ENCODE results near the gene GPR89B.
"Not testable (repeated sequence)": the region's sequence is repeated elsewhere in the genome, so short reads cannot be mapped to it uniquely, and the experiment has no call there.

GPR89B gene

DNA sequence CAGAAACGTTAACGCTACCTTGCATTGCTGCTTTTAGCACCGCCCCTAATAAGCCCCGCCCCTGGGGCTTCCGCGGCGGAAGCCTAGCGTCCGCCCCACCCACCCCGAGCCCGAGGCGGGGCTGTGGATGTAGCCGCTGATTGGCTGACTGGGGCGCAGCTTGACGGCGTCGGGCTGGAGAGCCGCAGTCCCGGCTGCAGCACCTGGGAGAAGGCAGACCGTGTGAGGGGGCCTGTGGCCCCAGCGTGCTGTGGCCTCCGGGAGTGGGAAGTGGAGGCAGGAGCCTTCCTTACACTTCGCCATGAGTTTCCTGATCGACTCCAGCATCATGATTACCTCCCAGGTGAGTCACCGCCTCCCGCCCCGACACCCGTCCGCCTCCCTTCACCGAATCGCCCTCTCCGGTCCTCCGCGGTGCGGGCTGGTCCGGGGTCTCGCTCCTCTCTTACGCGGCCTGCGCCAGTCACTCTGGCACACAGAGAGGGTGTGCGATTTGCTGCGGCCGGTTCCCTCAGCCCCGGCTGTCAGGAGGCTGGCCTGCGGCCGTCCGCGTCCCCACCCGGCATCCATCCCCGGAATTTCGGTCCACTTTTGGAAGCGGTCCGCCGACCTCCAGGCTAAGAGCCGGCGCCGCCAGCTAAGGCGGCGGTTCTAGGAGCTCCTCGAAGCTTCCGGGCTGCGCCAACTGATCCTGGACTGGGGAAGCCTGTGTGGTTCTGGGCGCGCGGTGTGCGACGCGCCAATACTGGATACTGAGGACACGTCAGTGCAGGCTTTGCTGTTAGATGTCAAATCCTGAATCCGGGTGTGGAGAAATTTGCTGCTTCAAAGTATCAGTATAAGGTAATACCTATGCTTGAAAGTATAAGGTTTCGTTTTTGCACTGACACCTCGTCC lies at the start of gene GPR89B:
Gene GPR89B (plus strand): TSS at position 185 of the 897 bp plus-strand sequence. CDS start 117 bp downstream, at position 302.
- peak; percentile 43 for DNase-seq

DNA sequence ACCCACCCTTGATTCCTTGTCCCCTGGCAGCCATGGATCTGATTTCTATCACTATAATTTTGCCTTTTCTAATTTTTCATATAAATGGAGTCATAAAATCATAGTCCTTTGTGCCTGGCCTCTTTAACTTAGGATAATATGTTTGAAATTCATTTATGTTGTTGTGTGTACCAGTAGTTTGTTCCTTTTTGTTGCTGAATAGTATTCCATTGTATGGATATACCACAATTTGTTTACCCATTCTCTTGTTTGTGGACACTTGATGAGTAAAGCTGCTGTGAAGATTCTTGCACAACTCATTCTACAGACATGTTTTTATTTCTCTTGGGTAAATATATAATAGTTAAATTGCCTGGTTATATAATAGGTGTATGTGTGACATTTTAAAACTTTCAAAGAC lies 48.3 kb upstream of the GPR89B start:
- no peak for DNase-seq

DNA sequence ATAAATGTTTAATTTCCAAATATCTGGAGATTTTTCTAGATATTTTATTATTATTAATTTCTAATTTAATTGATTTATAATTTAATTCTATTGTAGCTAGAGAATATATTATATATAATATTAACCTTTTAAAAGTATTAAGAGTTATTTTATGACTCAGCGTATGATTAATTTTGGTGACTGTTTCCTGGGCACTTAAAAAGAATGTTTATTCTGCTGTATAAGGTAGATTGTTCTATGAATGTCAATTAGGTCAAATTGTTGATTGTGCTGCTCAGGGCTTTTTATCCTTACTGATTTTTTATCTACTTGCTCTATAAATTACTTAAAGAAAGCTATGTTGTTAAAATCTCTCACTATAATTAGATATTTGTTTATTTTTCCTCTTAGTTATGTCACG lies 45.7 kb upstream of the GPR89B start:
- DNase-seq = no peak

DNA sequence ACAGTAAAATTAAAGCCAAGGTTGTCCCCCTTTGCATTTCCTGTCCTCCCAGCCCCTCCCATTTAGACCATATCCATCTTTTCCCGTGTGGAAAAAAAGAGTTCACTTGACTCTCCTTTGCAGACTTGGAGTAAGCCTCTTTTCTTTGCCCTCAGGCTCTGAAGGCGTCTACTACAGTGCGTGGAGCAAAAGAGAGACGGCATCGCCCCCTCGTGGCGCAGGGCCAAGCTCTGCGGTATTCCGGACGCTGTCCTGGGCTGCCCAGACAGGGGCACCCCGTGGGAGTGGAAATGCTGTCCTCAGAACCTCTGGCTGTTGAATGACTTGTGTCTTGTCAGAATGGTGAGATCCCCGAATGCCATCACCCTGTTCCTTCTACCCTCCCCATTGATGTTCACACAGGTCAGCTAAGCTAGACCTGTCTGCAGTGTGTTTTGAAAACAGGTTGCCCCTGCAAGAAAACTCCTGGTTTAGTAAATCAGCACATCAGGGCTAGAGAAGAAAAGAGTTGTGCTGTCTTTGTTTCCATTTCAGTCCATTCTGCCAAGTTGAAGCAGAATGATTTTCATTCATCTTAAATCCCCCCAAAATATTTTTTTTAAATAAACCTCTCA lies 37.9 kb upstream of the GPR89B start:
- DNase-seq = no peak

DNA sequence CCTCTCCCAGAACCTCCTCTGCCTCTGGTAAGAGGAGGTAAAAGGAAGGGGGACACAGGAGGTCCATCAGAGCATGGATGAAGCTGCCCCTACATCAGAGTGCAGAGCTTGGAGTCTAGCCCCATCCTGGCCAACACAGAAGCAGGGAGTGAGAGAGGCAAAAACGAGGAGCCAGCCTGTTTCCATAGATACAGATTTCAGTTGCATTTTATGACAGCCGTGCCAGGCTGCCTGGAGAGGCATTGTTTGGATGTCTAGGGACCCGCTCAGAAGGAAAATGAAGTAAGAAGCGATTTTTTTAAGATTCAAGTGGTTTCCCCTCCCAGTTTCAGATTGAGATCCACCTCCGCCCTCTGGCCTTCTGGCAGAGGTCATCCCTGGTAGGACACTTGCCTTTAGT lies 37.1 kb upstream of the GPR89B start:
- no peak for DNase-seq

DNA sequence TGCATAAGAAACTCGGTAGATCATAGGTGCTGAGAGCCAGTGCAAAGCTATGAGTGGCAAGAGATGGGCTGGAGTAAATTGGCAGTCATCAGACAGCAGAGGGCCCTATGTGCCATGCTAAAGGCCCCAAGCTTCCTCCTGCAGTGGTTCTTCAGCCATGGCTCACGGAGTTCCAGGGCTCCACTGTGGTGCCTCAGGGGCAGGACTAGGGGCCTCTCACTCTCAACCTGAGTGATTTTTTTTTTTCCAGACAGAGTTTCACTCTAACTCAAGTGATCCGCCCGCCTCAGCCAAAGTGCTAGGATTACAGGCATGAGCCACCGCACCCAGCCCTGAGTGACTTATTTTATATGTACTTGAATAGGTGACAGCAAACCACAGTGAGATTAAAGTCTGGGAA lies 36.0 kb upstream of the GPR89B start:
- DNase-seq = no peak

DNA sequence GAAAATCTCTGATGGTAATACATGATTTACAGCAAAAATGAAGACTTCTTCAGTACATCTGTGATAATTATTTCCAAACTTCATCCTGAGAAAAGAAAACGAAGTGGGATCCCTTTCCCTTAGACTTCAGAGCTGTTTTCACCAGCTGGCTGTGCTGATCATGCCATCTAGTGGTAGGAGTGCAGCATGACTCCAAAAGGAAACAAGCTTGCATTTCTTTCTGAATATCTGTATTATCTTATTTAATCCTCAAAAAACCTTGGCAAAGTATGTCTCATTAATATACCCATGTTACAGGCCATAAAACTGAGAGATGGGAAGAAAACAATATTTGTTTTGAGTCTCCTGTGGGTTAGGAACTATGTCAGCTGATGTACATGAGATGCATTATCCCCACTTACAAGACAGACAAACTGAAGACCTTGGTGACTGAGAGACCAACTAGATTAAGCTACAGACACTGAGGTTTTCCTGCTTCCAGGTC lies 35.4 kb upstream of the GPR89B start:
- peak; percentile 40 for DNase-seq

DNA sequence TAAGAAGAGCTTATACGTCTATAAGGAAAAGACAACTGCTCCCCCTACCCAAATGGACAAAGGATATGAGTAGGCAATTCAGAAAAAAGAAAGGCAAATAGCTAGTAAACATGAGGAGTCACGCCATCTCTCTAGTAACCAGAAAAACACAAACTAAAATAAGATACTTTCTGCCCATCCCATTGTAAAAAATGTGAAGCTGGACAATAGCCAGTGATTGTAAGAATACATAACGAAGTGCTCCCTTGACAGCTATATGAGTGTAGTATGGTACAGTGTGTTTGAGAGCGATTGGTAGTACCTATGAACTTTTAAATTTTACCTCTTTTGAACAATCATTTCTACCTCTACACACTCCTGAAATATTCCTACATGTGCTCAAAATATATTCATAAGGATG lies 33.1 kb upstream of the GPR89B start:
- DNase-seq = no peak

DNA sequence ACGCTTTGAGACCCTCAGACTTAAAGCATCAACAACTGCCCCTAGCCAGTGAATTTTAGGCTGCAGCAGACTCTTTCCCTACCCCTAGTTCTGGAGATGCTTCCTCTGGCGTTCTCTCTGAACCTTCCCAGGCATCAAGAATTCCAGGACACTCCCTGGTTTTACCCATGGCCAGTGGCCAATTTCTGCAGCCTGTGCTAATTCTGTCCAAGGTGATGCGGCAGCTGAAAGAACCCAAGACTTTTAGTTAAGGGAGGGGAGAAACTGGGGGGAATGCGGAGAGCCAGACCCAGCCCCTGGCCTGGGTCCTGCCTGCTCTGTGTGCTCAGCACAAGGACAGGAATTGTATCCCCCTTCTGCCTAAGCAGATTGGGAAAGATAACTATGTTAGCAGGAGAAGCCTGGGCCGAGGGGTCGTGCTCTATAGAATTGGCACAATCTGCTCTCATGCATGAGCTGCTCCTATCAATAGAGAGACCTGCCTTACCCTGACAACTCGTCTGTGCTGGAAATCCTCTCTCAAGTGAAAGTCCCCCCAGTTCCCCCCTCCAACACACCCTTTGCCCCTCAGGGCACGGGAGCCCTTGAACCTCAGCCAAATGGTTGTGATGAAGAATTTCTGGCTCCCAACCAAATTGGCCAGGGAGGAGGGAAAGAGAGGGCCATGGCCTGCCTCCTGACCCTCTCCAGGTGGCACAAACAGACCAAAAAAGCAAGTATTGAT lies 31.0 kb upstream of the GPR89B start:
- DNase-seq = no peak

DNA sequence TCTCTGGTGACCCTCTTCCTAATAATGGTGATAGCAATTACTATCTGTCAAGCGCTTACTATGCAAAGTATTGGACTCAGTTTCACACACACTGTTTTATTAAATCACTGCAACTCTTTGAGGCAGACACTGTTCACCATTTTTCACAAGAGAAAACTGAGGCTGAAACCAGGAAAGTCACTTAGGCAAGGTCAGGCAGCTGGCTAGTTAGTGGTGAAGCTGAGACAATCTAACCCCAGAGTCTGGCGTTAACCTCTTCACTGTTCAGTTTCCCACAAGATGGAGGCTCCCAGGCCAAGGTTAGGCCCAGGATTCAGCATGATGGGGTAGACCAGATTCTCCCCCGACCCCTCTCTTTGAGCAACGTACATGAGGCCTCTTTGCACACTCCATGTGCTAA lies 30.4 kb upstream of the GPR89B start:
- no peak for DNase-seq

DNA sequence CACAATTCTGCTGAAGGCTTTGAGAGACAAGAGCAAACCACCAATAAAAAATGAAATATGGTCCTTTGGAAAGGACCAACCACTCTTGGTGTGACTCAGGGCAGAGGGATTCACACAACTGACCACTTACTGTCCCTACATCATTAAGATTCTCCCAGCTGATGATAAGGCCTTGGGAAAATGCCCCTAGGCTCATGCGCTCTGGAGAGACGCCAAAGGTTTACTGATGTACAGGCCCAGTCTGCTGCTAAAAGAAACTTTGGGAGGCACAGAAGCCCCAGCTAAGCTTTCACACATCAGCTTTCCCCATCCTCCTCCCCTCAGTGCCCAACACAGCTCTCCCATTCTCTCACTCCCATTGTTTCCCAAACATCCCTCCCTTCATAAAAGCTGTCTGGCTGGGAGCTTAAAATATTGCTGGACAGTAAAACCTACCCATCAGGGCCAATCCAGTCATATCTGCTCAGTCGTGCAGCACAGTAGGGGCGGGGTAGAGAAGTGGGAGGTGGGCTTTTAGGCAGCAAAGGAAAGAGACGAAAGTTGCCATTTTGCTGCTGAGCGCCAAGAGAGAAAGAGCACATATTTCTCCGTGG lies 25.9 kb upstream of the GPR89B start, which contains the start of gene GJA8:
Gene GJA8 (plus strand): TSS at position 543 of the 593 bp plus-strand sequence. CDS start 5,161 bp downstream, outside the sequence.
- DNase-seq = no peak

DNA sequence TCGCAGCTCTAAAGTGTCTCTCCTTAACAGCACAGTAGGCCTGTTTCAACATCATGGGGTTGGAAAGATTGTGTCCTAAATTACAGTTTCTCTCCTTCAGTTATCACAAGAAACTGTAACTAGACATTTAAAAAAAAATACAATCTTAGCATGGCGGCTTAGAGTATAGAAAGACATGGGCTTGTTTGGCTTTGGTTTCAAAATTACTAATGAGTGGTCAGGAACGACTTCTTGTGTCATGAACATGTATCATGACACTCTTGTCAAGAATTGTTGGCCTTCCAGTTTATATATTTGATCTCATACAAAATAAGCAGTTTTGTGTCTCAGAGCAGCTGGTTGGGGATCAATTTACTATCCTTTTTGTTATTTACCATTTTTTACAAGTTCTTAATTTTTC lies 23.5 kb upstream of the GPR89B start:
- no peak for DNase-seq

DNA sequence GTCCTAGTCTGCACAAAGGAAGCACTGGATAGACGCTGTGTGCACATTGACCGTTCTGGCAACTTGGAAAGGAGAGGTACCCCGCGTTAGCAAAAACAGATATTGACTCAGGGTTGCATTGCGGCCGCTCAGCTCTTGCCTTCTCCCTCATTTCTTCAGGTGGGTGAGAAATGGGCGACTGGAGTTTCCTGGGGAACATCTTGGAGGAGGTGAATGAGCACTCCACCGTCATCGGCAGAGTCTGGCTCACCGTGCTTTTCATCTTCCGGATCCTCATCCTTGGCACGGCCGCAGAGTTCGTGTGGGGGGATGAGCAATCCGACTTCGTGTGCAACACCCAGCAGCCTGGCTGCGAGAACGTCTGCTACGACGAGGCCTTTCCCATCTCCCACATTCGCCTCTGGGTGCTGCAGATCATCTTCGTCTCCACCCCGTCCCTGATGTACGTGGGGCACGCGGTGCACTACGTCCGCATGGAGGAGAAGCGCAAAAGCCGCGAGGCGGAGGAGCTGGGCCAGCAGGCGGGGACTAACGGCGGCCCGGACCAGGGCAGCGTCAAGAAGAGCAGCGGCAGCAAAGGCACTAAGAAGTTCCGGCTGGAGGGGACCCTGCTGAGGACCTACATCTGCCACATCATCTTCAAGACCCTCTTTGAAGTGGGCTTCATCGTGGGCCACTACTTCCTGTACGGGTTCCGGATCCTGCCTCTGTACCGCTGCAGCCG lies 20.3 kb upstream of the GPR89B start:
- DNase-seq = no peak

DNA sequence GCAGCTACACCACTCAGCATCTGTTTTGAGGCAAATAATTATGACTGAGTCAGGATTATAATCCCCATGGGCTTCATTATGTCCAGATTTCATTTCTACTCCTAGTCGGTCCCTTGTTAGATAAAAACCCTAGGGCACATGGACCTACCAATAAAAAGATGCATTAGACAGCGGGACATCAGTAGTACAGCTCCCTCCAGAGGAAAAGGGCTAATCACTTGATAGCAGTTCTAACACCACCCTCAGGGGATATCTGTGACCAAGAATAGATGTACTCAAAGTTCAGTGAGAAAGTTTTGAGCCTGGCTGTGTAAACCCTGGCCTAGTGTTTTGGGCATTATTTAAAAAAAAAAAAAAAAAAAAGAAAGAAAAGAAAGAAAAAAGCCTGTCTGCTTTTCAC lies 15.7 kb upstream of the GPR89B start:
- DNase-seq = no peak

DNA sequence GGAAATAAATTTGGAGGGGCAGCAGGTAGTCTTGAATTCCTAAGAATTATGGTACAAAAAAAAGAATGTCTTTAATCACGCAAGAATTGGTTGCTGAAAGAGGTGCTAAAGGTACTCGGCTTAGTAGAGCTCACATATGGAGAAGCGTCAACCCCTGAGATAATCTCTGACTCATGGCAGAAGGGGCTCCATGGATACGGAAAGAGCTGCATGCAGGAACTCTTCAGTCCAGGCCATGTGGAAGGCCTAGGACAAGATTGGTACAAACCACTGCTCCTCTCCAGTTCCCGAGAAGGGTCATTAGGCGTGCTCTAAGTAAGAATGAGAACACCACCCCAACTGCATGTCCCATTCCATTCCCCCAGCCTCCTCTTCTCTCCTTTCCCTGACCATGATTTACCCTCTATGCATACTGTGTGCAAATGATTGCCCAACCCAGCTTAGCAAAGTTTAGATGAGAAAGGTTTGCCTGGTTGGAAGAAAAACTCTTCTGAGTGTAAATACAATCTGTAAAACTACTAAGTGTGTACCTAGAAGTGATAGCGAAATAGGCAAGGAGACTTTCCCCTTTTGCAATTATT lies 14.8 kb upstream of the GPR89B start:
- DNase-seq = no peak

DNA sequence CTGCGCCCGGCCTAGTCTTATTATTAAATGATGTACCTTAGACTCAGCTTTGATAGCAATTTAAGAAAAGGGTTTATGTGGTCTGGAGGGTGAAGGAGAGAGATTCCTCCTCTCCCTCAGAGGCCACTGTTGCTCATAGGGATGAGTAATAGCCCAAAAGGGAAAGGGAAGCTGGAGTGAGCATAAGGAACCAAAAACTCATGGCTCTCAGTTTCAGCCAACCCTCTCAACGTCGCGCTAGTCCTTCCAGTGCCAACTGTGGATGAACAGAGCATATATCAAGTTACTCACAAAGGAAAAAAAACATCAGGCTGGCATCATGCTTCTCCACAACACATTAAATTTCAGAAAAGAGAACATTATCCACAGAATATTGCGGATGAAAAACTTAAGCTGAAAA lies 8.3 kb upstream of the GPR89B start:
- DNase-seq = no peak

DNA sequence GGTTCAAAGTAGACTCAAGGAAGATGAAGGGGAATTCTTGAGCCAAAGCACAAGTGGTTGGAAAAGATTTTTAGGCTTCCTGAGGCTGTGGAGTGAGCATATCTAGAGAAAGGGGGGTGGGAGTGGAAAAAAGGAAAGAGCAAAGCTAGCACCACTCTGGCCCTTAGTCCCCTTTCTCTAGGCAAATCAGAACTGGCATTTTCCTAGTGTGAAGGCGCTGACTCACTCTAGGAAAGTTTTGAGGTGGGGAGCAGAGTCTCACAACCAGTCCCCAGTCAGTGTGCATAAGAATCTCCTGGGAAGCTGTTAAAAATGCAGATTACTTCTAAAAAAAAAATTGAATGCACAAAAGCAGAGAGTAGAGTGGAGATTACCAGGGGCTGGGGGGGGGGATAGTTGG lies 3.4 kb upstream of the GPR89B start:
- no peak for DNase-seq

DNA sequence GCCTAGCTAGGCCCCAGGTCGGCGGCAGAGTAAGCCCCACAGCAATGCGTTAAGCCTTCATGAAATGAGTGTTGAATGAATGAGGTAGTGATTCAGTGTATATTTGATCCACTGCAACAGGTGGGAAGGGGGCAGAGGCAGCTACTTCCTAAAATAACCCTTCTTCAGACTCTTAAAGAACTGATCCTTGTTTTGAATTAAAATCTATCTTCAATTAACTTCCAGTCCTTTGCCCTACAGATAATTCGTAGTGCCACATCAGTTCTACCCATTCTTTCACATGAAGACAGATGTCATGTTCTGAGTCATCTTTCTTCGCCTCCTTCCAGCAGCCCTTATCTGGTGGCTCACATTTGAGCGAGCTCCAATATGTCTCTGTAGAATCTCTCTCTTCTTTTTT lies 1.0 kb upstream of the GPR89B start:
- DNase-seq = not testable (repeated sequence)

DNA sequence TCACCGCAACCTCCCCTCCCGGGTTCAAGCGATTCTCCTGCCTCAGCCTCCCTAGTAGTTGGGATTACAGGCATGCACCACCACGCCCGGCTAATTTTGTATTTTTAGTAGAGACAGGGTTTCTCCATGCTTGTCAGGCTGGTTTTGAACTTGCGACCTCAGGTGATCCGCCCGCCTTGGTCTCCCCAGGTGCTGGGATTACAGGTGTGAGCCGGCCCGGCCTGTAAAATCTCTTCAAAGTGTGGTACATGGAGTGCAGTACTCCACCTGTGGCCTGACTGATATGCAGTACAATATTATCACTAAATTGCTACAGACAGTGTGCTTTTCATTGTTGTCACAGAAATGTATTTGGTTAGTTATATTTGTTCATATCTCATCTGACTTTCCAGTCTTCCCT lies 531 bp upstream of the GPR89B start:
- DNase-seq = not testable (repeated sequence)

DNA sequence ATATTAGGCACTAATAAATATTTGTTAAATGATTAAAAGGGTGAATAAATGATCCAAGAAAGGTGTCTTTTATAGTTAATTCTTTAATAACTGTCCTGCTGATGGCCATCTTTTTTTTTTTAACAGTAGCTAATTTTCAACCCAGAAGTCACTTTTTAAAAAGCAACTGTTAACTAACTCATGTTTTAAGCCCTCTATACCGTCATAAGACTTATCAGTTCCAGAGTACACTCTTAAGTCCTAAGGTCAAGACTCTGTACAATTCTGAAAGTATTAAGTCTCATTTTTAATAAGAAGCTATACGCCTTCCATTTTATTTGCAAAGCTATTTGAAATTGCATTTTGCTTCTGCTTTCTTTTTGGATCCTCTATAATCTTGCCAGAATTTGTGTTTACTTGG lies 2.9 kb downstream of the GPR89B start:
- not testable (repeated sequence) for DNase-seq

DNA sequence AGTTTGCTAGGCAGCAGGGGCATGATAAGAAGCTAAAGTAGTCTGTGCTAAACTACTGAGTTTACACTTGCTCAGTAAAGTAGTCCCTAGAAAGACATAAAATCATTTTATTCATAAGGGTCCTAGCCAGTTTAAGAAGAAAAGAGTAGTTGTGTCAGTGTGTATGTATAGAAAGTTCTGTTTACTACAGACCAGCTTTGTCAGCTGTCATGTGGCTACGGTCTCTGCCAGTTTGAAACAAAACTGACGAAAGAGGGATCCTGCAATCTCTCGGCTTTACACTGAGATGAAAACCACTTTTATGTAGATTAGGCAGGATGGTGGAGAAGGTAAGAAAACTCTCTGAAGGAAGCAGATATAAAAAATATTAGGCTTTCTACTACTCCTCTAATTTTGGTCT lies 7.1 kb downstream of the GPR89B start:
- DNase-seq = not testable (repeated sequence)

DNA sequence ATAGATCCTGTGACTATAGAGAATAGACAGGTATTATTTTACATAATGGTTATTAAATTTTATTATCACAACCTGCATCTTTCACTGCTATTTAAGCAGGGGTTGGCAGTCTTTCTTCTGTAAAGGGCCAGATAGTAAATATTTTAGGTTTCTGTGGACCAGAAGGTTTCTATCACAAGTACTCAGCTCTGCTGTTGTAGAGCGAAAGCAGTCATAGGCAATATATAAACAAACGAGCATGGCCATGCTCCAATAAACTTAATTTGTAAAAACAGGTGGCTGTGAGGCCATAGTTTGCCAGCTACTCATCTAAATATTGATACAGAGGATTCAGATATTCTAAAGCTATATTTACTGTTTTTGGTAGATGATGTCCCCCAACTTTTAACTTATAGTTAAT lies 12.2 kb downstream of the GPR89B start:
- DNase-seq = not testable (repeated sequence)

Measured in NCI-H2029 treated with DMSO at 0.1 percent for 48 hours (cell line).